ENCODE data around the gene LPIN1.

The LPIN1 gene

DNA sequence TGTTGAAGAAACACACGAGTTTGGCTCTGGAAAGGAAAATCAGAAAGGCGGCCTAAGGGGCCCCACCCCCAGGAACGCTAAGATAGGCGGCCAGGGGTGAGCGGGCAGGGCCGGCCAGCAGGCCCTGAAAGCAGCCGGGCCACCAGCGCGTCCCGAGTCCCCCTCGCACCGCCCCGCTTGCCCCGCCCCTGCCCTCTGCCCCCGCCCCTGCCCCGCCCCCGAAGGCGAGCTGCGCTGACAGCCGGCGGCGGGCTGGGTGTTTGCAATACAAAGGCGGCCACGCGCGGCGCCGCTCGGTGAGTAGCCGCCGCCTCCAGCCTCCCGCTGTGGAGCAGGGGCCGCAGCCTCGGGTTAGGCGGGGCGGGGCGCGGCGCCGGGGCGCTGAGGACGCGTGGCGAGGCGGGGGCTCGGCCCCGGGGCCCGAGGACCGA is at the start of gene LPIN1:
Gene LPIN1 (plus strand): TSS at position 257 of the 431 bp plus-strand sequence. CDS start 18,910 bp downstream, outside the sequence.
- H3K9me3 Mint-ChIP-seq = no peaks in the 10 kb centered on the region
- peak within 1 kb of the TSS; percentile 88 for H3K4me3 Mint-ChIP-seq
- H3K4me1 Mint-ChIP-seq (ENCODE audit: low read depth) = peaks cover 66% of the 10 kb centered on the region
- H3K27ac Mint-ChIP-seq = peak within 1 kb of the TSS; percentile 75
- peaks cover 3% of the 10 kb centered on the region for H3K36me3 Mint-ChIP-seq (ENCODE audit: low read depth)
- no peaks in the 10 kb centered on the region for H3K27me3 Mint-ChIP-seq (ENCODE audit: low read depth)

GRCh38 chr2:11696736-11697102 is 49.7 kb upstream of the LPIN1 start:
- Mint-ChIP-seq H3K27ac (no peak overlapping the region), H3K4me3 (no peak overlapping the region)

GRCh38 chr2:11697103-11697871 is 49.1 kb upstream of the LPIN1 start:
- Mint-ChIP-seq H3K4me1 (ENCODE audit: low read depth) (peaks cover 3% of the 10 kb centered on the region), H3K9me3 (no peaks in the 10 kb centered on the region), H3K4me3 (no peak overlapping the region), H3K27ac (no peak overlapping the region), H3K36me3 (ENCODE audit: low read depth) (no peaks in the 10 kb centered on the region), H3K27me3 (ENCODE audit: low read depth) (no peaks in the 10 kb centered on the region)

More at GRCh38 chr2:11696736-11697102, 49.7 kb upstream of the LPIN1 start:
- H3K9me3 Mint-ChIP-seq = no peaks in the 10 kb centered on the region
- H3K36me3 Mint-ChIP-seq (ENCODE audit: low read depth) = no peaks in the 10 kb centered on the region
- H3K4me1 Mint-ChIP-seq (ENCODE audit: low read depth) = peaks cover 3% of the 10 kb centered on the region
- H3K27me3 Mint-ChIP-seq (ENCODE audit: low read depth) = no peaks in the 10 kb centered on the region

DNA sequence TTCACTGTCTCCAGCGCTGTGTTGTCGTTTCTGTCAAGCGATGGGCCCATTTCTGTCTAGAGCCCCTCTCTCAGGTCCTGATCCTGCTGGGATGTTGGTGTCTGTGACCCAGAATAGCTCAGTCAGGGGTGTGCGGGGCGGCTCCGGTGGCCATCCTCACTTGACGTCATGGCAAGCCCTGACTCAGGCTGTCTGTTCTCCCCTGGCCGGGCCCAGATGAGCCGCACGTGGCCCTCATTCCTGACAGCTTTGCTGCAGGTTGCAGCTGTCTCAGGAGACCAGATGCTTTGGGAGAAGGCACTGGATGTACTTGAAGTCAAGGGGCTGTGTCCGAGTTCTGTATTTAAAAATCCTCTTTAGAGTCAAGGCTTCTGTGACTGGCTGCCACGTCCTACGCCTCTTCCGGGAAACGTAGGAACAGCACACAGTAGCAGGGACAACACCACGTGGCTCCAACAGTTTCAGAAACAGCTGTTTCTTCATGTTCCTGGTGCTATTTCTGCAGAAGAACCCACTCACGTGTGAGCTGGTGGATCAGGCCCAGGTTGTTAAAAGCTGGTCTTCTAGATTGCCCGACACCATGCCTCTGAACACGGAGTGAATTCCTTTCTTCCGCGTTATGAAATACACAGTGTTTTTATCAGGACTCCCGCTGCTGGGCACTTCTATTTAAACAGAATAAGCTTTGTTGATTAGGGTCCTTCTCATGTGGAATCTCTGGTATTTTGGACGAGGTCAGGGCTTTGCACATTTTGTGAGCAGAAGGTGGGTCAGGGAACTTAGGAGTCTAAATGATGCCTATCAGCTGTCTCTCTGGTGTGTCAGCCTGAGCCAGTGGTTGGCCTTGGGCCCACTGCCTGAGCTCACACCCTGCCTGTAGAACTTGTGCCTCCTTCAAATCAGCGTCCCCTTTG is 48.2 kb upstream of the LPIN1 start:
- H3K27ac Mint-ChIP-seq = no peak overlapping the region

GRCh38 chr2:11699686-11700670 is 46.5 kb upstream of the LPIN1 start:
- no peaks in the 10 kb centered on the region for H3K36me3 Mint-ChIP-seq (ENCODE audit: low read depth)

More for the DNA sequence above, 48.2 kb upstream of the LPIN1 start:
- Mint-ChIP-seq H3K4me3 (no peak overlapping the region), H3K9me3 (no peaks in the 10 kb centered on the region), H3K4me1 (ENCODE audit: low read depth) (no peaks in the 10 kb centered on the region), H3K27me3 (ENCODE audit: low read depth) (no peaks in the 10 kb centered on the region), H3K36me3 (ENCODE audit: low read depth) (no peaks in the 10 kb centered on the region)

GRCh38 chr2:11701206-11701605 is 45.2 kb upstream of the LPIN1 start:
- Mint-ChIP-seq H3K4me3 (no peak overlapping the region), H3K9me3 (no peaks in the 10 kb centered on the region), H3K4me1 (ENCODE audit: low read depth) (no peaks in the 10 kb centered on the region), H3K27me3 (ENCODE audit: low read depth) (peaks cover 4% of the 10 kb centered on the region), H3K36me3 (ENCODE audit: low read depth) (no peaks in the 10 kb centered on the region), H3K27ac (no peak overlapping the region)

More at GRCh38 chr2:11699686-11700670, 46.5 kb upstream of the LPIN1 start:
- H3K27me3 Mint-ChIP-seq (ENCODE audit: low read depth) = no peaks in the 10 kb centered on the region
- no peaks in the 10 kb centered on the region for H3K4me1 Mint-ChIP-seq (ENCODE audit: low read depth)
- no peak overlapping the region for H3K4me3 Mint-ChIP-seq
- H3K9me3 Mint-ChIP-seq = no peaks in the 10 kb centered on the region
- no peak overlapping the region for H3K27ac Mint-ChIP-seq

DNA sequence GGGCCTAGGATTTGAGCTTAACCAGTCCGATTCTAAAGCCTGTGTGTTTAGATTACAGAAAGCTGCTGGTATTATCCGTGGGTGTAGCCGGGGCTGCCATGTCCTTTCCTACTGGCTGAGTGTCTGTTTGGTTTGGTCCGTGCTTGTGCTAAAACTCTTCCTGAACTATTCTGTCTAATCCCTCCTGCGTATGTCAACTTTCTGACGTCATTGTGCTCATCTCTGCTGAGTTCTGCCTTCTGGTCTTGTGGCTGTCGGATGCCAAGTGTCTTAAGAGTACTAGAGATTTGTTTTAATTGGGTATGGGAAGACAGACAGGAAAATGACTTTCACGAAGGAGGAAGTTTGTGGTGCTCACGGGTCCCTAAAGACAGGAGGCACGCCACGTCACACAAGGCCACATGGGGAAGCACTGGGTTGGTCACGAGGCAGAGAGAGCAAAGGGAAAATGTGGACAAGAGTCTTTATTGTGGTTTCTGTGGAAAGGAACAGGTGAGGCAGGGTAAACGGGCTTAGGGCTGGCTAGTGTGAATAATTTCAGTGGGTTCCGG is 44.6 kb upstream of the LPIN1 start:
- H3K4me1 Mint-ChIP-seq (ENCODE audit: low read depth) = no peaks in the 10 kb centered on the region
- no peaks in the 10 kb centered on the region for H3K36me3 Mint-ChIP-seq (ENCODE audit: low read depth)
- peaks cover 4% of the 10 kb centered on the region for H3K27me3 Mint-ChIP-seq (ENCODE audit: low read depth)
- H3K4me3 Mint-ChIP-seq = no peak overlapping the region
- no peak overlapping the region for H3K27ac Mint-ChIP-seq
- H3K9me3 Mint-ChIP-seq = no peaks in the 10 kb centered on the region

DNA sequence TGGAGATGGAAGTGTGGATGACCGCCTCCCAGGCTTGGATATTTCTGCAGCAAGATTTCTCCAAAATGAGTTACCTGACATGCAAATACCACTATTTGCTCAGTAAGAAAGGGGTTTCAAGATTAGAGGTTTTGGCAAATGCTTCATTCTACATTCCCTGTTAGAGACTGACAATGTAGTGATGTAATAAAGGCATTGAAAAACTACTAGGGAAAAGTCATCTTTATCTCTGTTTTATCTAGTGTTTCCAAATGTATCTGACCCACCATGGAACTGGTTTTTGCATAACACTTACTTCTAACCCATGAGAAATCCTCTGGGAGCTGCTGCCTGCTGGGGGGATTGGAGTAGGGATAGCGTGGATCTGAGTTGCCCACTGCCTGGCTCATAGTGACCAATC is 43.5 kb upstream of the LPIN1 start:
- Mint-ChIP-seq H3K4me3 (no peak overlapping the region), H3K36me3 (ENCODE audit: low read depth) (no peaks in the 10 kb centered on the region), H3K9me3 (no peaks in the 10 kb centered on the region), H3K27me3 (ENCODE audit: low read depth) (peaks cover 4% of the 10 kb centered on the region), H3K4me1 (ENCODE audit: low read depth) (no peaks in the 10 kb centered on the region), H3K27ac (no peak overlapping the region)

- Mint-ChIP-seq H3K27ac (no peak overlapping the region), H3K4me1 (ENCODE audit: low read depth) (no peaks in the 10 kb centered on the region), H3K27me3 (ENCODE audit: low read depth) (peaks cover 4% of the 10 kb centered on the region), H3K36me3 (ENCODE audit: low read depth) (no peaks in the 10 kb centered on the region), H3K4me3 (no peak overlapping the region), H3K9me3 (no peaks in the 10 kb centered on the region)
Measured at GRCh38 chr2:11703700-11704099, 42.7 kb upstream of the LPIN1 start.

DNA sequence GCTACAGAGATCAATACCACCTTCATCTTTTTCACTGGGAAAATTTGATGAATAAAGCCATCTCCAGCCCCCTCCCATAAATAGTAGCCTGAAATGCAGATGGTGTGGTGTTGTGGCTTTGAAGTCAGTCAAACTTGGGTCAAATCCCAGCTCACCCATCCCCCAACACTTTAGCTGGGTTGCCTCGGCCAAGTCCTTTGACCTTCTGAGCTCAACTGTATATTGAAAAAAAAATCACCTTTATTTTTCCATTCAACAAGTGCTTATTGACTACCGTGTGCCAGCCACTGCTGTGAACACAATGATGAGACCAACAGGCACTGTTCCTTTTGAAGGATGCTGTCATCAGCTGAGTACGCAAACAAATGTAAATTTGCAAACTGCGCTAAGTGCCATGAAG is 41.4 kb upstream of the LPIN1 start:
- Mint-ChIP-seq H3K27me3 (ENCODE audit: low read depth) (peaks cover 10% of the 10 kb centered on the region), H3K4me1 (ENCODE audit: low read depth) (no peaks in the 10 kb centered on the region), H3K9me3 (no peaks in the 10 kb centered on the region)

GRCh38 chr2:11705711-11706110 is 40.7 kb upstream of the LPIN1 start:
- Mint-ChIP-seq H3K4me3 (no peak overlapping the region), H3K27me3 (ENCODE audit: low read depth) (peaks cover 13% of the 10 kb centered on the region), H3K36me3 (ENCODE audit: low read depth) (no peaks in the 10 kb centered on the region), H3K9me3 (no peaks in the 10 kb centered on the region), H3K27ac (no peak overlapping the region), H3K4me1 (ENCODE audit: low read depth) (no peaks in the 10 kb centered on the region)

More for the DNA sequence above, 41.4 kb upstream of the LPIN1 start:
- Mint-ChIP-seq H3K27ac (no peak overlapping the region), H3K36me3 (ENCODE audit: low read depth) (no peaks in the 10 kb centered on the region), H3K4me3 (no peak overlapping the region)

DNA sequence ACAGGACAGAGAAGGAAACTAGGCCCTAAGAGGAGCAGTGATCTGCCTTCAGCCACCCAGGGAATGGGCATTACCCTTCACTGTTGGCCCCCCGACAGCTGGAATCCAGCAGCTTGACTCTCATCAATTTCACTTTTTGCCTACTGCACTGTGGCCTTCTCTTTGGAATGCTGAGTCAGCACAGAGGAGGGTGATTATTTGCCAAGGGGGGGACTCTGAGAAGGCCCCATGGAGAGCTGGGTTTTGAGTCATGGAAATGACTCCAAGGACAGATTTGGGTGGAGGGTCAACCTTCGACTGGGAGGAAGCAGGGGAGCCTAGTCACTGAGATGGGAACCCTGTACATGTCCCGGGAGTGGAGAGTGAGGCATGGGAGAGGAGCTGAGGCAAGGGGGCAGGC is 38.3 kb upstream of the LPIN1 start:
- Mint-ChIP-seq H3K4me3 (no peak overlapping the region), H3K27ac (no peak overlapping the region), H3K9me3 (no peaks in the 10 kb centered on the region), H3K4me1 (ENCODE audit: low read depth) (no peaks in the 10 kb centered on the region), H3K36me3 (ENCODE audit: low read depth) (no peaks in the 10 kb centered on the region), H3K27me3 (ENCODE audit: low read depth) (peaks cover 22% of the 10 kb centered on the region)

DNA sequence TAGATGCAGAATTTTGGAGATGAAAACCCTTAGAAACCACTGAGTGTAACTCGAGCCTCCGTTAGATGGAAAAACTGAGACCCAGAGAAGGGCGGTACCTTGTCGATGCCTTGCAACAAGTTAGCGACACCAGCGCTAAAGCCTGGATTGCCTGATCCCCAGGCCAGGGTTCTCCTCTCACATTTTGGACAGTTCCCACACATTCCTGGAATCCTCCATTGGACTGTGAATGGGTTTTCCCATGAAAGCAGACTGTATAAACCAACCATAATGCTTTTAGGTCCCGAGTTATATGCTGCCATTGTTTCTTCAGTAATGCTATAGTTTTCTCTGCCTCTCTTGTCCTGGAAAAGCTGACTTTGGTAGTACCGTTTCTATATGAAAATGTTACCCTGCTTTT is 37.1 kb upstream of the LPIN1 start:
- H3K36me3 Mint-ChIP-seq (ENCODE audit: low read depth) = no peaks in the 10 kb centered on the region
- peaks cover 22% of the 10 kb centered on the region for H3K27me3 Mint-ChIP-seq (ENCODE audit: low read depth)
- H3K27ac Mint-ChIP-seq = no peak overlapping the region
- no peaks in the 10 kb centered on the region for H3K4me1 Mint-ChIP-seq (ENCODE audit: low read depth)
- no peak overlapping the region for H3K4me3 Mint-ChIP-seq
- H3K9me3 Mint-ChIP-seq = no peaks in the 10 kb centered on the region

- no peaks in the 10 kb centered on the region for H3K4me1 Mint-ChIP-seq (ENCODE audit: low read depth)
- no peaks in the 10 kb centered on the region for H3K9me3 Mint-ChIP-seq
- H3K27ac Mint-ChIP-seq = no peak overlapping the region
- H3K27me3 Mint-ChIP-seq (ENCODE audit: low read depth) = peaks cover 25% of the 10 kb centered on the region
- H3K4me3 Mint-ChIP-seq = no peak overlapping the region
- H3K36me3 Mint-ChIP-seq (ENCODE audit: low read depth) = no peaks in the 10 kb centered on the region
Measured at GRCh38 chr2:11710210-11710609, 36.2 kb upstream of the LPIN1 start.

All from T-helper 1 cell treated with Interleukin-12 subunit alpha and Interleukin-12 subunit beta and Interleukin-4 antibody, amounts not matched to agents 30 μg/mL and 1 μg/mL, for 36 hours (primary cell).